HG03469 (cell line): ENCODE results near the gene STKLD1.
"Not testable (repeated sequence)": the region's sequence is repeated elsewhere in the genome, so short reads cannot be mapped to it uniquely, and the experiment has no call there.

Experiments
- ATAC-seq: cut with Tn5 transposase; IDR thresholded peaks from one replicate; pipeline ENCODE4 v1.9.1; 2021; ENCODE audit warnings: mild to moderate bottlenecking, moderate library complexity, moderate number of reproducible peaks; ENCODE audit not compliant: unreplicated experiment

STKLD1 gene

GRCh38 chr9:133360400-133361393, 15.5 kb upstream of the STKLD1 start:
- ATAC-seq, result no peak

- ATAC-seq, result no peak
These were observed 14.6 kb upstream of the STKLD1 start for GRCh38 chr9:133361507-133362092.

GRCh38 chr9:133362359-133363044, 13.7 kb upstream of the STKLD1 start:
- no peak for ATAC-seq

- ATAC-seq, result no peak
These were observed 9.7 kb upstream of the STKLD1 start for GRCh38 chr9:133366435-133366834.

GRCh38 chr9:133367221-133367620, 8.9 kb upstream of the STKLD1 start:
- no peak for ATAC-seq

- ATAC-seq, result no peak
These were observed 8.4 kb upstream of the STKLD1 start for GRCh38 chr9:133367778-133368177.

- ATAC-seq, result no peak
These were observed 7.8 kb upstream of the STKLD1 start for GRCh38 chr9:133368249-133368881.

- no peak for ATAC-seq
These were observed 6.7 kb upstream of the STKLD1 start for GRCh38 chr9:133369422-133369821.

GRCh38 chr9:133369933-133370332, 6.2 kb upstream of the STKLD1 start:
- no peak for ATAC-seq

- ATAC-seq, result no peak
These were observed 5.5 kb upstream of the STKLD1 start for GRCh38 chr9:133370685-133371084.

GRCh38 chr9:133371261-133371711, 4.9 kb upstream of the STKLD1 start:
- no peak for ATAC-seq

GRCh38 chr9:133372144-133372543, 4.0 kb upstream of the STKLD1 start:
- no peak for ATAC-seq

- no peak for ATAC-seq
These were observed 1.5 kb upstream of the STKLD1 start for GRCh38 chr9:133374612-133375115.

- ATAC-seq, result no peak
These were observed 946 bp upstream of the STKLD1 start for GRCh38 chr9:133375116-133375723.

- not testable (repeated sequence) for ATAC-seq
These were observed 1.1 kb downstream of the STKLD1 start for GRCh38 chr9:133377280-133377679.

- ATAC-seq, result no peak
These were observed 1.6 kb downstream of the STKLD1 start for GRCh38 chr9:133377721-133378216.

- ATAC-seq, result no peak
These were observed 2.3 kb downstream of the STKLD1 start for GRCh38 chr9:133378408-133378962.

- ATAC-seq, result no peak
These were observed 3.3 kb downstream of the STKLD1 start for GRCh38 chr9:133379153-133380086.

GRCh38 chr9:133380734-133381133, 4.6 kb downstream of the STKLD1 start:
- no peak for ATAC-seq
